ENCODE measurements around the gene PDGFD. TPM values are rescaled to one million over a fixed set of nuclear protein-coding genes. Genes with fewer than 3 reads are reported as not detected.

Gene PDGFD
- total and polyA plus RNA-seq, 2 experiments from 2014 or later, result 1.9 to 4.5 TPM

DNA sequence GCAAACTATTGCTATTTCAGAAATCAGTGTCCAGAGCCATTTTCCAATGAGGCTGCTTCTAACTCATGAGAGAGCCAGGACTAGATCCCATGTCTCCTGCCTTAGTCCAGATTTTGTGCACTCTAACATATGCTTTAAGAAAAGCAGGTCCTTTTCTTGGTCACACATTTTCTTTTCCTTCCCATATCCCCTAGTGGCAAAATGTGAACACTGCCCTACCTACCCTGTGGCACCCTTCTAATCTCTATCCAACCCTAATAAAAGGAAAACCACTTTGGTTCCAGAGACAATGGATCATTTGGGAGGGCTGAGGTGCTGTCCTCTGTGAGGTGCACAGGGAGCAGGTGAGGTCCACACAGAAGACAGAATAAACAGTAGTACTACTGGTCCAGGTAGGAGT is 199.6 kb downstream of the PDGFD start:
- no peaks in the 10 kb centered on the region for H3K79me2 ChIP-seq (replicated peaks; ENCODE audit: insufficient read depth)
- peaks cover 11% of the 10 kb centered on the region; the same call in 2 of the 3 replicates for H3K4me1 Mint-ChIP-seq
- no peaks in the 10 kb centered on the region for H3K36me3 ChIP-seq (ENCODE audit: insufficient read depth)
- no peaks in the 10 kb centered on the region for H3K27me3 ChIP-seq (ENCODE audit: insufficient read depth)
- H3K9me3 Mint-ChIP-seq, result no peaks in the 10 kb centered on the region; the same call in 2 of the 3 replicates
- no peak for ATAC-seq
- H3F3A ChIP-seq (replicated peaks; ENCODE audit: low read depth), result no peaks in the 10 kb centered on the region
- DNase-seq (ENCODE audit: low spot score), result no peak
- no peak overlapping the region for H3K4me3 Mint-ChIP-seq
- H2AFZ ChIP-seq, result no peak overlapping the region
- TF ChIP-seq ZNF331 (CRISPR knock-in tag; IDR thresholded peaks at IDR 0.05; ENCODE audit: low read depth) (no peak), JUNB (IDR thresholded peaks at IDR 0.05; ENCODE audit: unreplicated experiment) (no peak)
- TF ChIP-seq, protein P1, sequence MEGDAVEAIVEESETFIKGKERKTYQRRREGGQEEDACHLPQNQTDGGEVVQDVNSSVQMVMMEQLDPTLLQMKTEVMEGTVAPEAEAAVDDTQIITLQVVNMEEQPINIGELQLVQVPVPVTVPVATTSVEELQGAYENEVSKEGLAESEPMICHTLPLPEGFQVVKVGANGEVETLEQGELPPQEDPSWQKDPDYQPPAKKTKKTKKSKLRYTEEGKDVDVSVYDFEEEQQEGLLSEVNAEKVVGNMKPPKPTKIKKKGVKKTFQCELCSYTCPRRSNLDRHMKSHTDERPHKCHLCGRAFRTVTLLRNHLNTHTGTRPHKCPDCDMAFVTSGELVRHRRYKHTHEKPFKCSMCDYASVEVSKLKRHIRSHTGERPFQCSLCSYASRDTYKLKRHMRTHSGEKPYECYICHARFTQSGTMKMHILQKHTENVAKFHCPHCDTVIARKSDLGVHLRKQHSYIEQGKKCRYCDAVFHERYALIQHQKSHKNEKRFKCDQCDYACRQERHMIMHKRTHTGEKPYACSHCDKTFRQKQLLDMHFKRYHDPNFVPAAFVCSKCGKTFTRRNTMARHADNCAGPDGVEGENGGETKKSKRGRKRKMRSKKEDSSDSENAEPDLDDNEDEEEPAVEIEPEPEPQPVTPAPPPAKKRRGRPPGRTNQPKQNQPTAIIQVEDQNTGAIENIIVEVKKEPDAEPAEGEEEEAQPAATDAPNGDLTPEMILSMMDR (conservative IDR thresholded peaks at IDR 0.05; ENCODE audit: low read depth in 2 of 2), result peak; percentile 14 to 29; a peak in 3 of 4 replicates
- no peak overlapping the region for H3K27ac Mint-ChIP-seq
- no peaks in the 10 kb centered on the region for H3K36me3 Mint-ChIP-seq (ENCODE audit: low read depth)
- H3K9me2 ChIP-seq (ENCODE audit: insufficient read depth), result peaks cover 6% of the 10 kb centered on the region; the same call in 1 of the 2 replicates
- H4K20me1 ChIP-seq (replicated peaks; ENCODE audit: insufficient read depth), result no peaks in the 10 kb centered on the region
- no peak overlapping the region for H3K4me3 ChIP-seq
- H3K4me2 ChIP-seq, result no peak overlapping the region
- no peaks in the 10 kb centered on the region for H3K4me1 ChIP-seq (ENCODE audit: insufficient read depth)
- no peaks in the 10 kb centered on the region for H3K27me3 Mint-ChIP-seq (ENCODE audit: insufficient read depth, low read depth, poor library complexity)
- H3K27ac ChIP-seq (ENCODE audit: low read depth), result no peak overlapping the region

DNA sequence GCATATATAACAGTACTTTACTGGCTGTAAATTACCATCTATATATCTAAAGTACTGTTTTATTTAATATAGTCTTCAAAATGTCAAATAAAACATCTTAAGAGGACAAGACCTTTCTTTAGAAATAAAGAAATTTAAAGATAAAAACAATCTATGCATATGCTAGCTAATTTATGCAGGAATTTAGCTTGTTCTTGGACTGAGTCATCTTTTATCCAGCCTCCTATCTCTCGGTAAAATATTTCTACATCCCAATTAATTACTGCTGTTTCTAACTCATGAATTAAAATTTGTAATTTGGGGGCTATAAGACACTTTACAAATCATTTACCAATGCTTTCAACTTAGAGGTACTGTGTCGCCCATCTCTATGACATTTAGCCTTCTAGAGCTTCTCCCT is 200.3 kb downstream of the PDGFD start:
- no peak for ATAC-seq
- Histone ChIP-seq H2AFZ (no peak overlapping the region), H3K36me3 (ENCODE audit: insufficient read depth) (no peaks in the 10 kb centered on the region), H3K27ac (ENCODE audit: low read depth) (no peak overlapping the region), H3K4me2 (no peak overlapping the region), H3K4me3 (no peak overlapping the region), H3K27me3 (ENCODE audit: insufficient read depth) (no peaks in the 10 kb centered on the region), H3K9me2 (ENCODE audit: insufficient read depth) (peaks cover 6% of the 10 kb centered on the region; the same call in 1 of the 2 replicates), H3K4me1 (ENCODE audit: insufficient read depth) (no peaks in the 10 kb centered on the region), H3F3A (replicated peaks; ENCODE audit: low read depth) (no peaks in the 10 kb centered on the region), H3K79me2 (replicated peaks; ENCODE audit: insufficient read depth) (no peaks in the 10 kb centered on the region), H4K20me1 (replicated peaks; ENCODE audit: insufficient read depth) (no peaks in the 10 kb centered on the region)
- Mint-ChIP-seq H3K36me3 (ENCODE audit: low read depth) (no peaks in the 10 kb centered on the region), H3K27me3 (ENCODE audit: insufficient read depth, low read depth, poor library complexity) (no peaks in the 10 kb centered on the region), H3K9me3 (no peaks in the 10 kb centered on the region; the same call in 2 of the 3 replicates), H3K27ac (no peak overlapping the region), H3K4me3 (no peak overlapping the region), H3K4me1 (peaks cover 8% of the 10 kb centered on the region; the same call in 2 of the 3 replicates)
- no peak for DNase-seq (ENCODE audit: low spot score)
- no peak for TF ChIP-seq ZNF331 (CRISPR knock-in tag; IDR thresholded peaks at IDR 0.05; ENCODE audit: low read depth)
- no peak for TF ChIP-seq NANOG (IDR thresholded peaks at IDR 0.05; ENCODE audit: borderline replicate concordance)
- no peak for TF ChIP-seq CREB1 (CRISPR knock-in tag; IDR thresholded peaks at IDR 0.05; ENCODE audit: low read depth)
- no peak for TF ChIP-seq ZNF114 (CRISPR knock-in tag; IDR thresholded peaks at IDR 0.05)
- no peak for TF ChIP-seq POLR2AphosphoS5 (IDR thresholded peaks at IDR 0.05; ENCODE audit: low read depth)
- TF ChIP-seq, protein P2, sequence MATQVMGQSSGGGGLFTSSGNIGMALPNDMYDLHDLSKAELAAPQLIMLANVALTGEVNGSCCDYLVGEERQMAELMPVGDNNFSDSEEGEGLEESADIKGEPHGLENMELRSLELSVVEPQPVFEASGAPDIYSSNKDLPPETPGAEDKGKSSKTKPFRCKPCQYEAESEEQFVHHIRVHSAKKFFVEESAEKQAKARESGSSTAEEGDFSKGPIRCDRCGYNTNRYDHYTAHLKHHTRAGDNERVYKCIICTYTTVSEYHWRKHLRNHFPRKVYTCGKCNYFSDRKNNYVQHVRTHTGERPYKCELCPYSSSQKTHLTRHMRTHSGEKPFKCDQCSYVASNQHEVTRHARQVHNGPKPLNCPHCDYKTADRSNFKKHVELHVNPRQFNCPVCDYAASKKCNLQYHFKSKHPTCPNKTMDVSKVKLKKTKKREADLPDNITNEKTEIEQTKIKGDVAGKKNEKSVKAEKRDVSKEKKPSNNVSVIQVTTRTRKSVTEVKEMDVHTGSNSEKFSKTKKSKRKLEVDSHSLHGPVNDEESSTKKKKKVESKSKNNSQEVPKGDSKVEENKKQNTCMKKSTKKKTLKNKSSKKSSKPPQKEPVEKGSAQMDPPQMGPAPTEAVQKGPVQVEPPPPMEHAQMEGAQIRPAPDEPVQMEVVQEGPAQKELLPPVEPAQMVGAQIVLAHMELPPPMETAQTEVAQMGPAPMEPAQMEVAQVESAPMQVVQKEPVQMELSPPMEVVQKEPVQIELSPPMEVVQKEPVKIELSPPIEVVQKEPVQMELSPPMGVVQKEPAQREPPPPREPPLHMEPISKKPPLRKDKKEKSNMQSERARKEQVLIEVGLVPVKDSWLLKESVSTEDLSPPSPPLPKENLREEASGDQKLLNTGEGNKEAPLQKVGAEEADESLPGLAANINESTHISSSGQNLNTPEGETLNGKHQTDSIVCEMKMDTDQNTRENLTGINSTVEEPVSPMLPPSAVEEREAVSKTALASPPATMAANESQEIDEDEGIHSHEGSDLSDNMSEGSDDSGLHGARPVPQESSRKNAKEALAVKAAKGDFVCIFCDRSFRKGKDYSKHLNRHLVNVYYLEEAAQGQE (IDR thresholded peaks at IDR 0.05; ENCODE audit: unreplicated experiment), result no peak
- TF ChIP-seq JUNB (IDR thresholded peaks at IDR 0.05; ENCODE audit: unreplicated experiment), result no peak
- no peak for TF ChIP-seq EZH2phosphoT487 (IDR thresholded peaks at IDR 0.05; ENCODE audit: unreplicated experiment)
- TF ChIP-seq, protein P3, sequence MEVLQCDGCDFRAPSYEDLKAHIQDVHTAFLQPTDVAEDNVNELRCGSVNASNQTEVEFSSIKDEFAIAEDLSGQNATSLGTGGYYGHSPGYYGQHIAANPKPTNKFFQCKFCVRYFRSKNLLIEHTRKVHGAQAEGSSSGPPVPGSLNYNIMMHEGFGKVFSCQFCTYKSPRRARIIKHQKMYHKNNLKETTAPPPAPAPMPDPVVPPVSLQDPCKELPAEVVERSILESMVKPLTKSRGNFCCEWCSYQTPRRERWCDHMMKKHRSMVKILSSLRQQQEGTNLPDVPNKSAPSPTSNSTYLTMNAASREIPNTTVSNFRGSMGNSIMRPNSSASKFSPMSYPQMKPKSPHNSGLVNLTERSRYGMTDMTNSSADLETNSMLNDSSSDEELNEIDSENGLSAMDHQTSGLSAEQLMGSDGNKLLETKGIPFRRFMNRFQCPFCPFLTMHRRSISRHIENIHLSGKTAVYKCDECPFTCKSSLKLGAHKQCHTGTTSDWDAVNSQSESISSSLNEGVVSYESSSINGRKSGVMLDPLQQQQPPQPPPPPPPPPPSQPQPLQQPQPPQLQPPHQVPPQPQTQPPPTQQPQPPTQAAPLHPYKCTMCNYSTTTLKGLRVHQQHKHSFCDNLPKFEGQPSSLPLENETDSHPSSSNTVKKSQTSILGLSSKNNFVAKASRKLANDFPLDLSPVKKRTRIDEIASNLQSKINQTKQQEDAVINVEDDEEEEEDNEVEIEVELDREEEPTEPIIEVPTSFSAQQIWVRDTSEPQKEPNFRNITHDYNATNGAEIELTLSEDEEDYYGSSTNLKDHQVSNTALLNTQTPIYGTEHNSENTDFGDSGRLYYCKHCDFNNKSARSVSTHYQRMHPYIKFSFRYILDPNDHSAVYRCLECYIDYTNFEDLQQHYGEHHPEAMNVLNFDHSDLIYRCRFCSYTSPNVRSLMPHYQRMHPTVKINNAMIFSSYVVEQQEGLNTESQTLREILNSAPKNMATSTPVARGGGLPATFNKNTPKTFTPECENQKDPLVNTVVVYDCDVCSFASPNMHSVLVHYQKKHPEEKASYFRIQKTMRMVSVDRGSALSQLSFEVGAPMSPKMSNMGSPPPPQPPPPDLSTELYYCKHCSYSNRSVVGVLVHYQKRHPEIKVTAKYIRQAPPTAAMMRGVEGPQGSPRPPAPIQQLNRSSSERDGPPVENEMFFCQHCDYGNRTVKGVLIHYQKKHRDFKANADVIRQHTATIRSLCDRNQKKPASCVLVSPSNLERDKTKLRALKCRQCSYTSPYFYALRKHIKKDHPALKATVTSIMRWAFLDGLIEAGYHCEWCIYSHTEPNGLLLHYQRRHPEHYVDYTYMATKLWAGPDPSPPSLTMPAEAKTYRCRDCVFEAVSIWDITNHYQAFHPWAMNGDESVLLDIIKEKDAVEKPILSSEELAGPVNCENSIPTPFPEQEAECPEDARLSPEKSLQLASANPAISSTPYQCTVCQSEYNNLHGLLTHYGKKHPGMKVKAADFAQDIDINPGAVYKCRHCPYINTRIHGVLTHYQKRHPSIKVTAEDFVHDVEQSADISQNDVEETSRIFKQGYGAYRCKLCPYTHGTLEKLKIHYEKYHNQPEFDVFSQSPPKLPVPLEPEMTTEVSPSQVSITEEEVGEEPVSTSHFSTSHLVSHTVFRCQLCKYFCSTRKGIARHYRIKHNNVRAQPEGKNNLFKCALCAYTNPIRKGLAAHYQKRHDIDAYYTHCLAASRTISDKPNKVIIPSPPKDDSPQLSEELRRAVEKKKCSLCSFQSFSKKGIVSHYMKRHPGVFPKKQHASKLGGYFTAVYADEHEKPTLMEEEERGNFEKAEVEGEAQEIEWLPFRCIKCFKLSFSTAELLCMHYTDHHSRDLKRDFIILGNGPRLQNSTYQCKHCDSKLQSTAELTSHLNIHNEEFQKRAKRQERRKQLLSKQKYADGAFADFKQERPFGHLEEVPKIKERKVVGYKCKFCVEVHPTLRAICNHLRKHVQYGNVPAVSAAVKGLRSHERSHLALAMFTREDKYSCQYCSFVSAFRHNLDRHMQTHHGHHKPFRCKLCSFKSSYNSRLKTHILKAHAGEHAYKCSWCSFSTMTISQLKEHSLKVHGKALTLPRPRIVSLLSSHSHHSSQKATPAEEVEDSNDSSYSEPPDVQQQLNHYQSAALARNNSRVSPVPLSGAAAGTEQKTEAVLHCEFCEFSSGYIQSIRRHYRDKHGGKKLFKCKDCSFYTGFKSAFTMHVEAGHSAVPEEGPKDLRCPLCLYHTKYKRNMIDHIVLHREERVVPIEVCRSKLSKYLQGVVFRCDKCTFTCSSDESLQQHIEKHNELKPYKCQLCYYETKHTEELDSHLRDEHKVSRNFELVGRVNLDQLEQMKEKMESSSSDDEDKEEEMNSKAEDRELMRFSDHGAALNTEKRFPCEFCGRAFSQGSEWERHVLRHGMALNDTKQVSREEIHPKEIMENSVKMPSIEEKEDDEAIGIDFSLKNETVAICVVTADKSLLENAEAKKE (CRISPR knock-in tag; IDR thresholded peaks at IDR 0.05), result no peak
- TF ChIP-seq STAT1 (IDR thresholded peaks at IDR 0.05; ENCODE audit: unreplicated experiment), result no peak
